ENCODE data around the gene CIDEA.
A peak's percentile ranks its signal among the peaks of the same experiment; 100 is the strongest.

Gene CIDEA

DNA sequence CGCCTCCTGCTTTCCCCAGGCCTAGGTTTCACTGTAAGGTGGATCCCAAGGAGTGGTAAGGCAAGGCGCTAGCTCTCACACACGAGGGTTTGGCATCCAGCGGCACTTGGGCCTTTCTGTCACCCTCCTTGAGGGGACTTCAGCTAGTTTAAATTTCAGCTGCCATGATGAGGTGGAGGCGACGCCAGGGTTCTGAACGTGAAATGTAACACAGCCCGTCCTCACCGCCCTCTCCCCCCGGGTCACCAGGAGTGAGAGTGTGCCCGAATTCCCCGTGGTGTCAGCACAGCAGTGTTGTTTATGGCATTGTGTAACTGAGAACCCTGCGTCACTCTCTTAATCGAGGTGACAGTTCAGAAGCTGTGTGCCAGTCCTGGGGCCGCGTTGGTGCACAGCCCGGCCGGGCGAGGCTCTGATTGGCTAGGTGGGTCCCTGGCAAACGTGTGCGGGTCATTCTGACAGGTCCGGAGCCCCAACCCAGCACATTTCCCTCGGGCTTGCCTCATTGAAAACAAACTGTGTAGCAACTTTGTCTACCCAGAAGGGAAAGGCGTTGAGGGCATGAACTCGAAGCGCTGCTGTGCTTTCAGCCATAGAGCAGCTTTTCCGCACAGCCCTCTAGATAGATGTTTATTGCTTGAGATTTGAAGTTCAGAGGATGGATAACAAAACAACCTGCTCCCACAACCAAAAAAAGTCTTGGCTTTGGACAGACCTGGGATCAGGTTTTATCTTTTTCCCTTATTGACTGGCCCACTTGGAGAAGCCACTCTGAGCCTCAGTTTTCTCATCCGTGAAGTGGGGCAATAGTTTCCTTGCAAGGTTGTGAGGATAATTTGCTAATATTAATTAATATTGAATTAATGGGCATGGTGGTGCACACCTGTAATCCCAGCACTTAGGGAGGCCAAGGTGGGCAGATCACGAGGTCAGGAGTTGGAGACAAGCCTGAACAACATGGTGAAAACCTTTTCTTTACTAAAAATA lies 4.9 kb downstream of the CIDEA start:
- Histone ChIP-seq H3K4me3 (ENCODE audit: low read depth, low read length) (no peak overlapping the region), H3K4me1 (no peaks in the 10 kb centered on the region), H3K36me3 (no peaks in the 10 kb centered on the region), H3K27me3 (peaks cover 8% of the 10 kb centered on the region), H3K9me3 (no peaks in the 10 kb centered on the region)
- TF ChIP-seq, protein P1, sequence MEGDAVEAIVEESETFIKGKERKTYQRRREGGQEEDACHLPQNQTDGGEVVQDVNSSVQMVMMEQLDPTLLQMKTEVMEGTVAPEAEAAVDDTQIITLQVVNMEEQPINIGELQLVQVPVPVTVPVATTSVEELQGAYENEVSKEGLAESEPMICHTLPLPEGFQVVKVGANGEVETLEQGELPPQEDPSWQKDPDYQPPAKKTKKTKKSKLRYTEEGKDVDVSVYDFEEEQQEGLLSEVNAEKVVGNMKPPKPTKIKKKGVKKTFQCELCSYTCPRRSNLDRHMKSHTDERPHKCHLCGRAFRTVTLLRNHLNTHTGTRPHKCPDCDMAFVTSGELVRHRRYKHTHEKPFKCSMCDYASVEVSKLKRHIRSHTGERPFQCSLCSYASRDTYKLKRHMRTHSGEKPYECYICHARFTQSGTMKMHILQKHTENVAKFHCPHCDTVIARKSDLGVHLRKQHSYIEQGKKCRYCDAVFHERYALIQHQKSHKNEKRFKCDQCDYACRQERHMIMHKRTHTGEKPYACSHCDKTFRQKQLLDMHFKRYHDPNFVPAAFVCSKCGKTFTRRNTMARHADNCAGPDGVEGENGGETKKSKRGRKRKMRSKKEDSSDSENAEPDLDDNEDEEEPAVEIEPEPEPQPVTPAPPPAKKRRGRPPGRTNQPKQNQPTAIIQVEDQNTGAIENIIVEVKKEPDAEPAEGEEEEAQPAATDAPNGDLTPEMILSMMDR (IDR thresholded peaks at IDR 0.05; ENCODE audit: low read depth, low read length), result no peak
- DNase-seq, result no peak

DNA sequence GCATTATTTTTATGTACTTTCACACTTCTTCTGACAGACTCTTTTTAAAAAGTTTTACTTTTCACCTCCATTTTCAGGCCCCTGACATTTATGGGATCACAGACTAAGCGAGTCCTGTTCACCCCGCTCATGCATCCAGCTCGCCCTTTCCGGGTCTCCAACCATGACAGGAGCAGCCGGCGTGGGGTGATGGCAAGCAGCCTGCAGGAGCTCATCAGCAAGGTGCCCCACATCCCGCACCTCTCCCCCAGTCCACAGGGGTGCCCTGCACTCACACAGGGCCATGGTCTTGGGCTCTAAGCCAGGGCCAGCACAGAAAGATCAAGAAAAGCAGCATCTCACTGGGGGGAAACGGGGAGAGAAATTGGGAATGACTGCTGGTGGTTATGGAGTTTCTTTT lies 8.6 kb downstream of the CIDEA start:
- DNase-seq, result no peak
- Histone ChIP-seq H3K4me1 (no peaks in the 10 kb centered on the region), H3K27me3 (no peaks in the 10 kb centered on the region), H3K36me3 (no peaks in the 10 kb centered on the region), H3K9me3 (no peaks in the 10 kb centered on the region), H3K4me3 (ENCODE audit: low read depth, low read length) (no peak overlapping the region)
- TF ChIP-seq, protein P1 (IDR thresholded peaks at IDR 0.05; ENCODE audit: low read depth, low read length), result no peak

DNA sequence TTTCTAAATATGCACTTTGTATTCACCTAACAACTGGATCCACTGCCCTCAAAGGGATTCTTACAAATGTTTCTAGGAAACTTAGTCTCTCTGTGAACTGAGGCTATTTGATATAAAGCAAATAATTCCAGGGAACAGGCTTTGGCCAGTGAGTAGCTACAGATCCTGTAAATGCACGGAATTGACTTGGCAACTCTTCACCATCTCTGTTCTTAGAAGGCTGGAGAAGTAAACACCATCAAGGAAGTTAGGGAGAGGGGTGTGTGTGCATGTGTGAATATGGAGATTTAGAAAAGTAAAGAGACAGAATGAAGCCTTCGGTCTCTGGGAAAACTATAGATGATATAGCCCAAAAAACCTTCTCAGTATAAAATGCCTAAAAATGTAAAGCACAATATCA lies 10.7 kb downstream of the CIDEA start:
- no peaks in the 10 kb centered on the region for H3K27me3 ChIP-seq
- no peaks in the 10 kb centered on the region for H3K9me3 ChIP-seq
- H3K4me3 ChIP-seq (ENCODE audit: low read depth, low read length), result no peak overlapping the region
- no peak for DNase-seq
- no peaks in the 10 kb centered on the region for H3K36me3 ChIP-seq
- TF ChIP-seq, protein P1 (IDR thresholded peaks at IDR 0.05; ENCODE audit: low read depth, low read length), result no peak
- no peaks in the 10 kb centered on the region for H3K4me1 ChIP-seq

DNA sequence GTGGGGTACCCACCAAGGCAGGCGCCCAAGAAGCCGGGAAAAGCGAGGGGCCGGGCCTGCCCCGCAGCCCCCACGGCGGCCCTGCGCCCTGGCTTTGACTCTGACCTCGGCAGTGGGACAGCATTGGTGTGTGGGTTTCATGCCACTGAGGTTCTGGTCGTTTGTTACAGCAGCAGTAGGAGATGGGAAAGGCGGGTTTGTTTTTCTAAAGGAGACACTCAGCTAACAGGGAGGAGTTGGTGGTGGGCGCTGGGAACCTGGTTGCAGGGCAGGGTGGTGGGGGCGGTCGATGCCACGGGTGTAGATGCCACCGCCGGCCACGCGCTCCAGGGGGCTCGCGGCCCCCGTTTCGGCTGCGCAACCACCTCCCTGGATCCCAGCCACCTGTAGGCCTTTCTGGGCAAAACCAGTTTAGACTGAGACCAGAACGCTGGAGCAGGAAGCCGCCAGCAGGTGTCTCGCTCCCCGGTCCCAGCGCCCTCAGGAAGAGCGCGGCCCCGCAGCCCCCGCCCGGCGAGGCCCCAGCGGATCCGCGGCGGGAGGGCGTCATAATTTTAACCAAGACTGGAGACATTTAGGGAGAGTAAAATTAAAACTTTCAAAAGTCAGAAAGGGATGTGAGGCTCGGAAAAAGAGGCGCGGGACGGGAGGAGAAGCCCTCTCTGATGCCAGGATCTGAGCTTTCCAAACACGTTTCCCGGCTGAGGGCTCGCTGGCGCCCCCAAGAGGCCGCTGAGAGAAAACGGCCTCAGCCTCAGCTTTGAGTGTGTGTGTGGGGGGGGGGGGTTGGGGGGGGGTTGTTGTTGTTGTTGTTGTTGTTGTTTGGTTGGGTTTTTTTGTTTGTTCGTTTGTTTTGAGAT lies 17.4 kb downstream of the CIDEA start:
- Histone ChIP-seq H3K4me3 (ENCODE audit: low read depth, low read length) (peak overlapping the region; percentile 57), H3K27me3 (no peaks in the 10 kb centered on the region), H3K36me3 (no peaks in the 10 kb centered on the region), H3K4me1 (no peaks in the 10 kb centered on the region), H3K9me3 (no peaks in the 10 kb centered on the region)
- DNase-seq, result peak; percentile 65
- TF ChIP-seq, protein P1 (IDR thresholded peaks at IDR 0.05; ENCODE audit: low read depth, low read length), result peak; percentile 56

DNA sequence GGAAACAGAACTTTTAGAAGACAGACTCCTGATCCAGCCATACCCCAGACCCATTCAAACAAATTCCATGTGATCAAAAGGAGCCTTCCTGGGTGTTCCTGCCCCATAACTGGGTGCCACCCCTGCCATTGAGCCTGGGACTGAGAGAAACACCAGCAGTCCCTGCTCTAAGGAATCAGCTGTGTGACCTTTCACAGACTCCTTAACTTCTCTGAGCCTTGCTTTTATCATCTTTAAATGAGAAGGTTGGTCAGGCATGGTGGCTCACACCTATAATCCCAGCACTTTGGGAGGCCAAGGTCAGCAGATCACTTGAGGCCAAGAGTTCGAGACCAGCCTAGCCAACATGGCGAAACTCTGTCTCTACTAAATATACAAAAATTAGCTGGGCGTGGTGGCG lies 20.6 kb downstream of the CIDEA start:
- TF ChIP-seq, protein P1 (IDR thresholded peaks at IDR 0.05; ENCODE audit: low read depth, low read length), result no peak
- Histone ChIP-seq H3K4me3 (ENCODE audit: low read depth, low read length) (no peak overlapping the region), H3K27me3 (no peaks in the 10 kb centered on the region), H3K4me1 (no peaks in the 10 kb centered on the region), H3K36me3 (no peaks in the 10 kb centered on the region), H3K9me3 (no peaks in the 10 kb centered on the region)
- no peak for DNase-seq

All from BE2C (cell line).